ENCODE data around the gene HSF2BP.

DNA sequence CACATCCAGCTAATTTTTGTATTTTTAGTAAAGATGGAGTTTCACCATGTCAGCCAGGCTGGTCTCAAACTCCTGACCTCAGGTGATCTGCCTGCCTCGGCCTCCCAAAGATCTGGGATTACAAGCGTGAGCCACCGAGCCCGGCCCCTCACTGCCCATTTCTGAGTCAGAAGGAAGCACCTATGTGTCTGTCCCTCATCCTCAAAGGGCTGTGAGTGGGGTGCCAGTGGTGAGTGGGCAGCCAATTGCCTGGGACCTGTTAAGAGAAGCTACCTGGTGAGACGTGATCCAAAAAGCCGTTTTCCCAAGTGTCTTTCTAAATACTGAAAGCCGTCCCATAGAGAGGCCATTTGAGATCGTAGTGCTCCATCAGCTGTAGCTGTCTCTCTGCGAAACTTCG lies 32.5 kb upstream of the HSF2BP start:
- TF ChIP-seq, protein P1, sequence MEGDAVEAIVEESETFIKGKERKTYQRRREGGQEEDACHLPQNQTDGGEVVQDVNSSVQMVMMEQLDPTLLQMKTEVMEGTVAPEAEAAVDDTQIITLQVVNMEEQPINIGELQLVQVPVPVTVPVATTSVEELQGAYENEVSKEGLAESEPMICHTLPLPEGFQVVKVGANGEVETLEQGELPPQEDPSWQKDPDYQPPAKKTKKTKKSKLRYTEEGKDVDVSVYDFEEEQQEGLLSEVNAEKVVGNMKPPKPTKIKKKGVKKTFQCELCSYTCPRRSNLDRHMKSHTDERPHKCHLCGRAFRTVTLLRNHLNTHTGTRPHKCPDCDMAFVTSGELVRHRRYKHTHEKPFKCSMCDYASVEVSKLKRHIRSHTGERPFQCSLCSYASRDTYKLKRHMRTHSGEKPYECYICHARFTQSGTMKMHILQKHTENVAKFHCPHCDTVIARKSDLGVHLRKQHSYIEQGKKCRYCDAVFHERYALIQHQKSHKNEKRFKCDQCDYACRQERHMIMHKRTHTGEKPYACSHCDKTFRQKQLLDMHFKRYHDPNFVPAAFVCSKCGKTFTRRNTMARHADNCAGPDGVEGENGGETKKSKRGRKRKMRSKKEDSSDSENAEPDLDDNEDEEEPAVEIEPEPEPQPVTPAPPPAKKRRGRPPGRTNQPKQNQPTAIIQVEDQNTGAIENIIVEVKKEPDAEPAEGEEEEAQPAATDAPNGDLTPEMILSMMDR (IDR thresholded peaks at IDR 0.05): no peak
- TF ChIP-seq POLR2A (IDR thresholded peaks at IDR 0.05): no peak

Measured in upper lobe of left lung (tissue), 4 donors.